Erythroblast (primary cell): ENCODE measurements around the gene NR1H4.

Experiments
- DNase-seq, 2 experiments: peaks; one replicate each; lab custom pipeline; 2025; lab: John Stamatoyannopoulos, UW
- GATA1 ChIP-seq: IDR thresholded peaks from 2 replicates; pipeline ENCODE4 v1.6.1; 2011; ENCODE audit warnings: low read depth, mild to moderate bottlenecking, control low read depth, low read length, moderate library complexity
- POLR2A ChIP-seq: IDR thresholded peaks from 2 replicates; pipeline ENCODE4 v1.6.1; 2011; ENCODE audit warnings: mild to moderate bottlenecking, low read length

NR1H4 gene

GRCh38 chr12:100453951-100454350 is 19.7 kb upstream of the NR1H4 start:
- no peak for TF ChIP-seq POLR2A
- TF ChIP-seq GATA1, result no peak
- DNase-seq, result no peak

GRCh38 chr12:100455896-100456295 is 17.8 kb upstream of the NR1H4 start:
- TF ChIP-seq GATA1 (no peak), POLR2A (no peak)
- no peak for DNase-seq

- DNase-seq, result no peak
- TF ChIP-seq GATA1 (no peak), POLR2A (no peak)
Observed at GRCh38 chr12:100458191-100458590, 15.5 kb upstream of the NR1H4 start.

GRCh38 chr12:100460702-100461101 is 13.0 kb upstream of the NR1H4 start:
- no peak for DNase-seq
- no peak for TF ChIP-seq POLR2A
- no peak for TF ChIP-seq GATA1

- no peak for TF ChIP-seq POLR2A
- TF ChIP-seq GATA1, result no peak
- no peak for DNase-seq
Observed at GRCh38 chr12:100461330-100461973, 12.2 kb upstream of the NR1H4 start.

GRCh38 chr12:100463661-100464060 is 10.0 kb upstream of the NR1H4 start:
- TF ChIP-seq GATA1 (no peak), POLR2A (no peak)
- no peak for DNase-seq

GRCh38 chr12:100464529-100464928 is 9.1 kb upstream of the NR1H4 start:
- TF ChIP-seq GATA1 (no peak), POLR2A (no peak)
- DNase-seq, result no peak

GRCh38 chr12:100468126-100468525 is 5.5 kb upstream of the NR1H4 start:
- TF ChIP-seq GATA1, result no peak
- no peak for TF ChIP-seq POLR2A
- DNase-seq, result no peak

- DNase-seq, result no peak
- TF ChIP-seq POLR2A (no peak), GATA1 (no peak)
Observed at GRCh38 chr12:100472325-100472724, 1.3 kb upstream of the NR1H4 start.

- TF ChIP-seq POLR2A (no peak), GATA1 (no peak)
Observed at GRCh38 chr12:100473050-100473715, 483 bp upstream of the NR1H4 start.

GRCh38 chr12:100474617-100475016 is 951 bp downstream of the NR1H4 start:
- TF ChIP-seq POLR2A (no peak), GATA1 (no peak)
- DNase-seq, result no peak

More at GRCh38 chr12:100473050-100473715, 483 bp upstream of the NR1H4 start:
- no peak for DNase-seq

- DNase-seq, result no peak
Observed at GRCh38 chr12:100476013-100476751, 2.5 kb downstream of the NR1H4 start.

GRCh38 chr12:100481021-100481420 is 7.4 kb downstream of the NR1H4 start:
- TF ChIP-seq POLR2A (no peak), GATA1 (no peak)
- no peak for DNase-seq

More at GRCh38 chr12:100476013-100476751, 2.5 kb downstream of the NR1H4 start:
- TF ChIP-seq GATA1, result no peak
- no peak for TF ChIP-seq POLR2A

- TF ChIP-seq POLR2A, result no peak
- TF ChIP-seq GATA1, result no peak
- no peak for DNase-seq
Observed at GRCh38 chr12:100484183-100484886, 10.7 kb downstream of the NR1H4 start.
